ENCODE data around the gene TMEM132D.

- TF ChIP-seq, protein P1, sequence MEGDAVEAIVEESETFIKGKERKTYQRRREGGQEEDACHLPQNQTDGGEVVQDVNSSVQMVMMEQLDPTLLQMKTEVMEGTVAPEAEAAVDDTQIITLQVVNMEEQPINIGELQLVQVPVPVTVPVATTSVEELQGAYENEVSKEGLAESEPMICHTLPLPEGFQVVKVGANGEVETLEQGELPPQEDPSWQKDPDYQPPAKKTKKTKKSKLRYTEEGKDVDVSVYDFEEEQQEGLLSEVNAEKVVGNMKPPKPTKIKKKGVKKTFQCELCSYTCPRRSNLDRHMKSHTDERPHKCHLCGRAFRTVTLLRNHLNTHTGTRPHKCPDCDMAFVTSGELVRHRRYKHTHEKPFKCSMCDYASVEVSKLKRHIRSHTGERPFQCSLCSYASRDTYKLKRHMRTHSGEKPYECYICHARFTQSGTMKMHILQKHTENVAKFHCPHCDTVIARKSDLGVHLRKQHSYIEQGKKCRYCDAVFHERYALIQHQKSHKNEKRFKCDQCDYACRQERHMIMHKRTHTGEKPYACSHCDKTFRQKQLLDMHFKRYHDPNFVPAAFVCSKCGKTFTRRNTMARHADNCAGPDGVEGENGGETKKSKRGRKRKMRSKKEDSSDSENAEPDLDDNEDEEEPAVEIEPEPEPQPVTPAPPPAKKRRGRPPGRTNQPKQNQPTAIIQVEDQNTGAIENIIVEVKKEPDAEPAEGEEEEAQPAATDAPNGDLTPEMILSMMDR (IDR thresholded peaks at IDR 0.05), result no peak
- TF ChIP-seq POLR2A (IDR thresholded peaks at IDR 0.05), result no peak
Measured at GRCh38 chr12:129089576-129089975, 814.2 kb downstream of the TMEM132D start.

All from body of pancreas (tissue), 4 donors.